Measurements from ENCODE around the gene ZNF709. TPM values are rescaled to one million over a fixed set of nuclear protein-coding genes. Genes with fewer than 3 reads are reported as not detected.

ZNF709 gene
- total and polyA plus RNA-seq, 2 of the 13 experiments (the other 11 are each of a cell fraction or from before 2014, with no cell fraction given), result 1.5 to 3.9 TPM

GRCh38 chr19:12450844-12451243 lies 33.8 kb downstream of the ZNF709 start:
- no peak overlapping the region for H3K27ac ChIP-seq (ENCODE audit: extremely low read length, insufficient read depth, low read length)
- H3K9me3 ChIP-seq (ENCODE audit: low read length), result no peaks in the 10 kb centered on the region
- BruUV-seq (replicated peaks), result no TSS peak
- H3K36me3 ChIP-seq (replicated peaks in 1 of 2; ENCODE audit: control insufficient read depth in 1 of 2, insufficient read depth in 2 of 2, low read length in 2 of 2), result no peaks in the 10 kb centered on the region
- FAIRE-seq, result no peak
- ATAC-seq, result no peak
- no peak overlapping the region for H3K4me3 ChIP-seq (replicated peaks in 1 of 3; ENCODE audit: insufficient read depth in 1 of 3, low read depth in 2 of 3, low read length in 3 of 3)
- no peak overlapping the region for H2AFZ ChIP-seq (ENCODE audit: low read length)
- in situ Hi-C loops (cut with HindIII; ENCODE audit: extremely low pct_ligation_motif_present, low pct_unique_long_range_greater_than_20kb) (no loop called here), intact Hi-C loops (cut with micrococcal nuclease; ENCODE audit: unreplicated experiment) (no loop called here)
- ChIA-PET POLR2A (no interaction called here), CTCF (ENCODE audit: low intra/inter-chr PET ratio, low total read pairs) (no interaction called here)
- no peak for TF ChIP-seq MXI1 (IDR thresholded peaks at IDR 0.05; ENCODE audit: borderline replicate concordance, low read depth, low read length)
- no peak for TF ChIP-seq MEF2D (CRISPR knock-in tag; IDR thresholded peaks at IDR 0.05)
- no peak for TF ChIP-seq TEAD2 (CRISPR knock-in tag; IDR thresholded peaks at IDR 0.05)
- no peak for TF ChIP-seq ZBTB38 (CRISPR knock-in tag; IDR thresholded peaks at IDR 0.05)
- TF ChIP-seq ARNT (IDR thresholded peaks at IDR 0.05), result no peak
- no peak for TF ChIP-seq ZNF777 (CRISPR knock-in tag; IDR thresholded peaks at IDR 0.05)
- TF ChIP-seq ZNF354B (CRISPR knock-in tag; IDR thresholded peaks at IDR 0.05), result no peak
- TF ChIP-seq MTA1 (CRISPR knock-in tag; IDR thresholded peaks at IDR 0.05; ENCODE audit: borderline replicate concordance), result no peak
- TF ChIP-seq ZSCAN9 (CRISPR knock-in tag; IDR thresholded peaks at IDR 0.05; ENCODE audit: borderline replicate concordance), result no peak
- TF ChIP-seq U2AF1 (optimal IDR thresholded peaks at IDR 0.05; ENCODE audit: low read depth, low read length), result no peak
- TF ChIP-seq MXD4 (CRISPR knock-in tag; IDR thresholded peaks at IDR 0.05), result no peak
- no peaks in the 10 kb centered on the region for H3K79me2 ChIP-seq (ENCODE audit: insufficient read depth, low read length)
- WGBS (ENCODE audit: low lambda C conversion rate), result 76% methylated on average over 10 of the region's 10 CpGs
- no peaks in the 10 kb centered on the region for H3K27me3 ChIP-seq (ENCODE audit: control insufficient read depth in 1 of 2, insufficient read depth in 2 of 2, low read length in 2 of 2)
- H3K9ac ChIP-seq (ENCODE audit: insufficient read depth, low read depth, low read length), result no peak overlapping the region
- H3K4me1 ChIP-seq (ENCODE audit: insufficient read depth, low read length), result no peaks in the 10 kb centered on the region
- no peak for DNase-seq (ENCODE audit: low spot score)
- H3K4me2 ChIP-seq (ENCODE audit: low read depth, low read length), result no peak overlapping the region
- H4K20me1 ChIP-seq (ENCODE audit: insufficient read depth, low read length), result no peaks in the 10 kb centered on the region

DNA sequence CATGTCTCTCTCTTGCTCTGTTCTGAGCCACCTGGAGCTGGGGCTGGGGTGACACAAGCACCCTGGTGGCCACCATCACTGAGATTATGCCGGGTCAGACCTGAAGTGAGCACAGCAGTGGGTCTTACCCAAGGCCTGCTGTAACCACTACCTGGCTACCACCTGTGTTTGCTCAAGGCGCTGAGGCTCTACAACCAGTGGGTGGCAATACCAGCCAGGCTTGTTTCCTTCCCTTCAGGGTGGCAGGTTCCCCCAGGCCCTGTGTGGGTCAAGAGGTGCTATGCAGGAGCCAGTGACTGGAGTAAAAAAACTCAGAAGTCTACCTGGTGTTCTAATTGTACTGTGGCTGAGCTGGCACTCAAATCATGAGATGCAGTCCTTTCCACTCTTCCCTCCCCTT lies 35.8 kb downstream of the ZNF709 start:
- Histone ChIP-seq H3K79me2 (ENCODE audit: insufficient read depth, low read length) (no peaks in the 10 kb centered on the region), H3K27me3 (ENCODE audit: control insufficient read depth in 1 of 2, insufficient read depth in 2 of 2, low read length in 2 of 2) (no peaks in the 10 kb centered on the region), H3K9ac (ENCODE audit: insufficient read depth, low read depth, low read length) (no peak overlapping the region), H3K4me1 (ENCODE audit: insufficient read depth, low read length) (no peaks in the 10 kb centered on the region), H3K36me3 (replicated peaks in 1 of 2; ENCODE audit: control insufficient read depth in 1 of 2, insufficient read depth in 2 of 2, low read length in 2 of 2) (no peaks in the 10 kb centered on the region), H3K27ac (ENCODE audit: extremely low read length, insufficient read depth, low read length) (no peak overlapping the region), H3K4me2 (ENCODE audit: low read depth, low read length) (no peak overlapping the region), H4K20me1 (ENCODE audit: insufficient read depth, low read length) (no peaks in the 10 kb centered on the region), H3K9me3 (ENCODE audit: low read length) (no peaks in the 10 kb centered on the region), H3K4me3 (replicated peaks in 1 of 3; ENCODE audit: insufficient read depth in 1 of 3, low read depth in 2 of 3, low read length in 3 of 3) (no peak overlapping the region), H2AFZ (ENCODE audit: low read length) (no peak overlapping the region)
- 44% methylated on average over 2 of the region's 2 CpGs for WGBS (ENCODE audit: low lambda C conversion rate)
- intact Hi-C loops (cut with micrococcal nuclease; ENCODE audit: unreplicated experiment), result no loop called here
- in situ Hi-C loops (cut with HindIII; ENCODE audit: extremely low pct_ligation_motif_present, low pct_unique_long_range_greater_than_20kb), result no loop called here
- ChIA-PET POLR2A (no interaction called here), CTCF (ENCODE audit: low intra/inter-chr PET ratio, low total read pairs) (no interaction called here)
- ATAC-seq (peak; percentile 79), DNase-seq (ENCODE audit: low spot score) (peak; percentile 21), FAIRE-seq (no peak)
- no TSS peak for BruUV-seq (replicated peaks)
- TF ChIP-seq ZNF672 (CRISPR knock-in tag; IDR thresholded peaks at IDR 0.05), result no peak
- TF ChIP-seq ZHX2 (IDR thresholded peaks at IDR 0.05; ENCODE audit: low read depth), result no peak
- TF ChIP-seq ZHX2 (CRISPR knock-in tag; IDR thresholded peaks at IDR 0.05; ENCODE audit: borderline replicate concordance), result no peak
- peak; percentile 49 for TF ChIP-seq STAG1 (CRISPR knock-in tag; IDR thresholded peaks at IDR 0.05)
- TF ChIP-seq ZNF34 (CRISPR knock-in tag; IDR thresholded peaks at IDR 0.05; ENCODE audit: borderline replicate concordance), result no peak
- TF ChIP-seq ZNF329 (CRISPR knock-in tag; IDR thresholded peaks at IDR 0.05; ENCODE audit: low read depth), result no peak
- TF ChIP-seq ZNF644 (CRISPR knock-in tag; IDR thresholded peaks at IDR 0.05; ENCODE audit: low read depth), result no peak
